Measurements from ENCODE around the gene MLLT10. TPM values are rescaled to one million over a fixed set of nuclear protein-coding genes. Genes with fewer than 3 reads are reported as not detected.
A peak's percentile ranks its signal among the peaks of the same experiment; 100 is the strongest.

MLLT10 gene
- total RNA-seq, 1 donor from 2014 or later: 32.3 TPM

DNA sequence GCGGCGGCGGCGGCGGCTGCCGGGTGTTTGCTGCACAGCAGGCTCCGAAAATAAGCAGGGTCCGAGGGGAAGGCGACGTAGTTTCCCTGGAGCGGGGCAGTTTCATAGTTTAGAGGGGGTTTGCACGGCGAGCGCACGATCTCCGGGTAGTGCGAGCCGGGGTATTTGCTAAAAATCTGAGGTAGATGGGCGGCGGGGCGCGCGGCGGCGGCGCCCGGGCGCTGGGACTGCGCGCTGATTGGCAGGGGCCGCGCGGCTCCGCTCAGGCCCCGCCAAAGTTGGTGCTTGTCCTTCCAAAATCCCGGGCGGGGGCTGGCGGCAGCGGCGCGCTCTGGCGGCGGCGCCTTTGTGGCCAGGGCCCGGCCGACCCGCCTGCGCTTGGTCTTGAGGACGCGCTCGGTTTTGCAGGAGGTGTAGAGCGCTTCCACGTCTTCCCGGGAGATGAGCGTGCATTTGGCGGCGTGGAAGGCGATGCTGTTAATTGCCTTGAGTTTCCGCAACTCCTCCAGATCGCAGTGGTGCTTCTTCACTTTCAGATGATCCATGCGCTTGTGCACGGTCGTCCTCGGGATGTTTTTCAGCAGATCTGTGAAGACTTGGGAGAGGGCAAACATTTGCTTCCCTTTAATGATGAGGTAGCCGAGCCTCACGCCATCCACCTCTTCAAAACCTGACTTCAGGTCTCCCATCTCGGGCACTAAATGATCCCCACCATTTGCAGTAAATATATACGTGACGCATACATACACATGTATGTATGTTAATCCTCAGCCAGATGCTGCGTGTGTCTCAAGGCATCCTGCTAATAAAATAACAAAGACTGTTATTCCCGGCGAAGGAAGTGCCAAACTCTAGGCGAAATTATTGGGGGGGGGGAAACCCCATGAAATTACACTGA, 16.6 kb upstream of the MLLT10 start:
- H3K27me3 ChIP-seq (ENCODE audit: control insufficient read depth, insufficient read depth, low read length): no peaks in the 10 kb centered on the region
- TF ChIP-seq, protein P1, sequence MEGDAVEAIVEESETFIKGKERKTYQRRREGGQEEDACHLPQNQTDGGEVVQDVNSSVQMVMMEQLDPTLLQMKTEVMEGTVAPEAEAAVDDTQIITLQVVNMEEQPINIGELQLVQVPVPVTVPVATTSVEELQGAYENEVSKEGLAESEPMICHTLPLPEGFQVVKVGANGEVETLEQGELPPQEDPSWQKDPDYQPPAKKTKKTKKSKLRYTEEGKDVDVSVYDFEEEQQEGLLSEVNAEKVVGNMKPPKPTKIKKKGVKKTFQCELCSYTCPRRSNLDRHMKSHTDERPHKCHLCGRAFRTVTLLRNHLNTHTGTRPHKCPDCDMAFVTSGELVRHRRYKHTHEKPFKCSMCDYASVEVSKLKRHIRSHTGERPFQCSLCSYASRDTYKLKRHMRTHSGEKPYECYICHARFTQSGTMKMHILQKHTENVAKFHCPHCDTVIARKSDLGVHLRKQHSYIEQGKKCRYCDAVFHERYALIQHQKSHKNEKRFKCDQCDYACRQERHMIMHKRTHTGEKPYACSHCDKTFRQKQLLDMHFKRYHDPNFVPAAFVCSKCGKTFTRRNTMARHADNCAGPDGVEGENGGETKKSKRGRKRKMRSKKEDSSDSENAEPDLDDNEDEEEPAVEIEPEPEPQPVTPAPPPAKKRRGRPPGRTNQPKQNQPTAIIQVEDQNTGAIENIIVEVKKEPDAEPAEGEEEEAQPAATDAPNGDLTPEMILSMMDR (IDR thresholded peaks at IDR 0.05; ENCODE audit: insufficient read depth, low read length, poor library complexity, severe bottlenecking): no peak
- DNase-seq (ENCODE audit: low read depth): no peak
- H3K4me3 ChIP-seq (ENCODE audit: low read depth, low read length): peak overlapping the region; percentile 60
- no peaks in the 10 kb centered on the region for H3K36me3 ChIP-seq (ENCODE audit: control insufficient read depth, insufficient read depth, low read length)

DNA sequence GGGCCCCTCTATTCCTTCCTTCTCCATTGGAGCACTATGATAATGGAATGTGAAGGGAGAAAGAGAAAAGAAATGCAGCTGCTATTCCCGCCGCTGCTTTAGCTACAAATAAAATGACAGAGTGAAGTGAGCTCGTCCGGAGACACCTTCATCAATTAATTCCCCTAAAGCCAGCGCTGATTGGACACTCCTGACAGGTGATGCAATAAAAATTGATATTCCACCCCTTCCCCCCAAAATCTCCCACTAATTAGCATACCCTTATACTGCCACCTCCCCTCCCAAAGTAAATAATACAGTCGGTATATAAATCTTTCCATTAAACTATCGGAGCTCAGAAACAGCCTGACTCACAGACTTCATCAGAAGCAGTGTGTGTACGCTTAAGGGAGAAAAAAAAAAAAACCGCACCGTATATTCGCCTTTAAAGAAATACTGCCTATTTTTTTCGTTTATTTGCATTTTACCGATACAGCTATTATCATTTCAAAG, 15.8 kb upstream of the MLLT10 start:
- TF ChIP-seq, protein P1 (IDR thresholded peaks at IDR 0.05; ENCODE audit: insufficient read depth, low read length, poor library complexity, severe bottlenecking): no peak
- peak overlapping the region; percentile 60 for H3K4me3 ChIP-seq (ENCODE audit: low read depth, low read length)
- DNase-seq (ENCODE audit: low read depth): no peak

GRCh38 chr10:21518641-21519396, 15.2 kb upstream of the MLLT10 start:
- H3K4me3 ChIP-seq (ENCODE audit: low read depth, low read length): peak overlapping the region; percentile 60
- TF ChIP-seq, protein P1 (IDR thresholded peaks at IDR 0.05; ENCODE audit: insufficient read depth, low read length, poor library complexity, severe bottlenecking): no peak
- no peak for DNase-seq (ENCODE audit: low read depth)
- H3K27me3 ChIP-seq (ENCODE audit: control insufficient read depth, insufficient read depth, low read length): no peaks in the 10 kb centered on the region
- no peaks in the 10 kb centered on the region for H3K36me3 ChIP-seq (ENCODE audit: control insufficient read depth, insufficient read depth, low read length)

More for the DNA sequence above, 15.8 kb upstream of the MLLT10 start:
- Histone ChIP-seq H3K36me3 (ENCODE audit: control insufficient read depth, insufficient read depth, low read length) (no peaks in the 10 kb centered on the region), H3K27me3 (ENCODE audit: control insufficient read depth, insufficient read depth, low read length) (no peaks in the 10 kb centered on the region)

DNA sequence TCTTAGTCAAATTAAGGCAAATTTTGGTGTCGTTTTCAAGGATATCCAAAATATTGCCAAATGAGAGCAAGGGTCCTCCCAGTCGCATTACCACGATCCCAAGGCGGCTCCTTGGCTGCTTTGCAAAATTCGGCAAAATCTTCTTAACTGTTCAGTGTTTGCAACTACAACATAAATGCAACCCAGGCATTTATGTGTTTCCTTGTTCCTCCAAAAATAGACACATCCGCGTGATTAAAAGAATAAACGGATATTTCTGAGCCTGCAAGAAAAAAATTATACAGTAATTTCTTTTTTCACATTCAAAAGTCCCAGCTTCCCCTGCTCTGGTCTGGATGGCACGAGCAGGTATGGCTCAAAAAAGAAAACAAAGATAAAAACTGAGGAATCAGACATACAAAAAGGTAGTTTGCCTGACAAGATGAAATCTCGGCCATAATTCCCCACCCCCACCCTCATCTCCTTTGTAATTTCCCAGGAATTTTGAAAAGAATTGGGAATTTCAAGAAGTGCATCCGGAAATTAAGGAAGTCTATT, 14.6 kb upstream of the MLLT10 start:
- no peaks in the 10 kb centered on the region for H3K27me3 ChIP-seq (ENCODE audit: control insufficient read depth, insufficient read depth, low read length)
- TF ChIP-seq, protein P1 (IDR thresholded peaks at IDR 0.05; ENCODE audit: insufficient read depth, low read length, poor library complexity, severe bottlenecking): no peak

GRCh38 chr10:21519941-21520436, 14.0 kb upstream of the MLLT10 start:
- TF ChIP-seq, protein P1 (IDR thresholded peaks at IDR 0.05; ENCODE audit: insufficient read depth, low read length, poor library complexity, severe bottlenecking): no peak
- no peaks in the 10 kb centered on the region for H3K36me3 ChIP-seq (ENCODE audit: control insufficient read depth, insufficient read depth, low read length)
- no peaks in the 10 kb centered on the region for H3K27me3 ChIP-seq (ENCODE audit: control insufficient read depth, insufficient read depth, low read length)
- DNase-seq (ENCODE audit: low read depth): no peak
- peak overlapping the region; percentile 33 for H3K4me3 ChIP-seq (ENCODE audit: low read depth, low read length)

More for the DNA sequence above, 14.6 kb upstream of the MLLT10 start:
- no peak for DNase-seq (ENCODE audit: low read depth)
- peak overlapping the region; percentile 60 for H3K4me3 ChIP-seq (ENCODE audit: low read depth, low read length)
- H3K36me3 ChIP-seq (ENCODE audit: control insufficient read depth, insufficient read depth, low read length): no peaks in the 10 kb centered on the region
